CD4-positive, alpha-beta memory T cell (primary cell): ENCODE data around the gene PANK1. TPM values are rescaled to one million over a fixed set of nuclear protein-coding genes. Genes with fewer than 3 reads are reported as not detected.

Experiments used
- CTCF ChIA-PET: fragments of 350-600 bp; sonication (Branson Sonifier 250); formaldehyde crosslinking; loops from one replicate; lab custom pipeline; 2021; ENCODE audit warnings: inconsistent platforms; ENCODE audit not compliant: partially characterized antibody; lab: Charles Lee
- POLR2A ChIA-PET: fragments of 350-600 bp; sonication (Branson Sonifier 250); formaldehyde crosslinking; loops from one replicate; lab custom pipeline; 2021; ENCODE audit not compliant: partially characterized antibody; lab: Charles Lee
- DNase-seq, 5 donors: peaks; one replicate each; pipeline versions ENCODE4 v3.0.0 to v3.0.0-alpha.2; 2020 to 2022; ENCODE audit warnings: mixed read lengths in 1 of 5
- H3K27ac ChIP-seq: one replicate; pipeline ENCODE4 v1.7.0; 2013; ENCODE audit warnings: low read depth, low read length
- H3K27me3 ChIP-seq: 2 replicates; pipeline ENCODE4 v1.7.0; 2013; ENCODE audit warnings: mild to moderate bottlenecking, low read length, moderate library complexity; ENCODE audit not compliant: insufficient read depth
- H3K36me3 ChIP-seq: 2 replicates; pipeline ENCODE4 v1.7.0; 2013; ENCODE audit warnings: mild to moderate bottlenecking, low read length, moderate library complexity; ENCODE audit not compliant: insufficient read depth
- H3K4me1 ChIP-seq: 2 replicates; pipeline ENCODE4 v1.7.0; 2013; ENCODE audit warnings: mild to moderate bottlenecking, low read length, moderate library complexity; ENCODE audit not compliant: insufficient read depth
- H3K4me3 ChIP-seq, 2 donors: one replicate each; pipeline ENCODE4 v1.7.0; 2013; ENCODE audit warnings: low read length in 2 of 2, mild to moderate bottlenecking in 1 of 2
- H3K9me3 ChIP-seq, 2 donors: one replicate each; pipeline ENCODE4 v1.7.0; 2013; ENCODE audit warnings: low read length in 2 of 2, control low read depth in 1 of 2; ENCODE audit not compliant: control insufficient read depth in 1 of 2
- H3K27ac Mint-ChIP-seq, 7 donors: one replicate each; pipeline ENCODE4 v1.8.0; 2020 to 2021; ENCODE audit warnings: mixed read lengths in 7 of 7, mild to moderate bottlenecking in 6 of 7, inconsistent platforms in 3 of 7, moderate library complexity in 3 of 7
- H3K27me3 Mint-ChIP-seq, 2 donors: one replicate each; pipeline ENCODE4 v1.8.0; 2020 to 2021; ENCODE audit warnings: mixed read lengths in 2 of 2
- H3K36me3 Mint-ChIP-seq, 2 donors: one replicate each; pipeline ENCODE4 v1.8.0; 2020 to 2021; ENCODE audit warnings: mixed read lengths in 2 of 2, inconsistent platforms in 1 of 2, mild to moderate bottlenecking in 1 of 2
- H3K4me1 Mint-ChIP-seq, 4 donors: one replicate each; pipeline ENCODE4 v1.8.0; 2020 to 2021; ENCODE audit warnings: mixed read lengths in 4 of 4, mild to moderate bottlenecking in 1 of 4
- H3K4me3 Mint-ChIP-seq, 8 donors: one replicate each; pipeline ENCODE4 v1.8.0; 2020 to 2021; ENCODE audit warnings: mixed read lengths in 8 of 8, mild to moderate bottlenecking in 7 of 8, moderate library complexity in 6 of 8, inconsistent platforms in 3 of 8
- H3K9me3 Mint-ChIP-seq, 8 donors: one replicate each; pipeline ENCODE4 v1.8.0; 2020 to 2021; ENCODE audit warnings: mixed read lengths in 8 of 8, mild to moderate bottlenecking in 5 of 8, inconsistent platforms in 3 of 8, moderate library complexity in 1 of 8
- intact Hi-C: fragments of 100-400 bp; cut with micrococcal nuclease; formaldehyde crosslinking; loops from one replicate; pipeline ENCODE4 v1.15.1; 2023
- polyA plus RNA-seq, 2 donors: library from polyadenylated mRNA; unstranded; fragments of 300-500 nt; fragmentation: Illumina TruSeq; gene quantifications; one replicate each; pipeline ENCODE4 v1.2.3, GENCODE V29; 2021
- total RNA-seq, 2 experiments: library from RNA; stranded (reverse); gene quantifications; one replicate each; pipeline ENCODE4 v1.2.3, GENCODE V29; 2021

Gene PANK1
- total and polyA plus RNA-seq, 4 experiments from 2014 or later, result 1.6 to 4.5 (median 3.1) TPM

- H3K4me1 Mint-ChIP-seq, result no peaks in the 10 kb centered on the region
- intact Hi-C loops, result loop anchor here (10.0 kb wide), 2 partner anchors 542 to 632 kb away; no protein-coding TSS in a partner anchor
- H3K4me3 Mint-ChIP-seq, result no peak overlapping the region
- no peak overlapping the region for H3K4me3 ChIP-seq
- CTCF ChIA-PET, result interaction anchor here (1.0 kb wide), 1 partner anchor 316 kb away, joined by 3 read pairs; no protein-coding TSS in a partner anchor
- H3K27ac ChIP-seq, result no peak overlapping the region
- no peaks in the 10 kb centered on the region for H3K36me3 ChIP-seq
- no peak overlapping the region for H3K27ac Mint-ChIP-seq
- H3K27me3 Mint-ChIP-seq, result peaks cover 5 to 9% of the 10 kb centered on the region in 2 donors
- H3K9me3 Mint-ChIP-seq, result no peaks in the 10 kb centered on the region
- POLR2A ChIA-PET, result no interaction called here
- no peak for DNase-seq
- H3K27me3 ChIP-seq, result no peaks in the 10 kb centered on the region
- H3K9me3 ChIP-seq, result no peaks in the 10 kb centered on the region
- no peaks in the 10 kb centered on the region for H3K36me3 Mint-ChIP-seq
- H3K4me1 ChIP-seq, result no peaks in the 10 kb centered on the region
Measured at GRCh38 chr10:89566095-89566950, 78.7 kb downstream of the PANK1 start.

- no peaks in the 10 kb centered on the region for H3K36me3 Mint-ChIP-seq
- intact Hi-C loops, result loop anchor here (10.0 kb wide), 2 partner anchors 540 to 630 kb away; no protein-coding TSS in a partner anchor
- no peak for DNase-seq
- CTCF ChIA-PET, result interaction anchor here (0.9 to 1.5 kb wide), 11 partner anchors 9 to 349 kb away, joined by 3 to 8 read pairs (median 4); partner anchors contain the start of gene KIF20B
- Histone ChIP-seq H3K4me3 (no peak overlapping the region), H3K27me3 (no peaks in the 10 kb centered on the region), H3K4me1 (no peaks in the 10 kb centered on the region), H3K9me3 (no peaks in the 10 kb centered on the region), H3K27ac (no peak overlapping the region), H3K36me3 (no peaks in the 10 kb centered on the region)
- H3K27me3 Mint-ChIP-seq, result peaks cover 5 to 9% of the 10 kb centered on the region in 2 donors
- POLR2A ChIA-PET, result no interaction called here
- no peak overlapping the region for H3K27ac Mint-ChIP-seq
- H3K4me1 Mint-ChIP-seq, result no peaks in the 10 kb centered on the region
- H3K9me3 Mint-ChIP-seq, result no peaks in the 10 kb centered on the region
- no peak overlapping the region for H3K4me3 Mint-ChIP-seq
Measured at GRCh38 chr10:89565180-89565579, 79.9 kb downstream of the PANK1 start.

- no peaks in the 10 kb centered on the region for H3K9me3 ChIP-seq
- H3K36me3 Mint-ChIP-seq, result no peaks in the 10 kb centered on the region
- ChIA-PET CTCF (interaction anchor here (0.9 to 1.9 kb wide), 11 partner anchors 8 to 348 kb away, joined by 3 to 12 read pairs (median 4); partner anchors contain the start of gene KIF20B), POLR2A (no interaction called here)
- no peaks in the 10 kb centered on the region for H3K27me3 ChIP-seq
- H3K36me3 ChIP-seq, result no peaks in the 10 kb centered on the region
- H3K9me3 Mint-ChIP-seq, result no peaks in the 10 kb centered on the region
- no peak overlapping the region for H3K4me3 Mint-ChIP-seq
- peaks cover 8 to 11% of the 10 kb centered on the region in 2 donors for H3K27me3 Mint-ChIP-seq
- H3K4me1 Mint-ChIP-seq, result no peaks in the 10 kb centered on the region
- no peak overlapping the region for H3K4me3 ChIP-seq
- H3K27ac ChIP-seq, result no peak overlapping the region
- intact Hi-C loops, result loop anchor here (1.0 to 10.0 kb wide), 6 partner anchors 138 to 629 kb away; no protein-coding TSS in a partner anchor
- no peak overlapping the region for H3K27ac Mint-ChIP-seq
- DNase-seq, result peak in 4 of 5 donors; percentile 40 to 48 (median 44)
- H3K4me1 ChIP-seq, result no peaks in the 10 kb centered on the region
Measured at GRCh38 chr10:89563861-89564478, 81.1 kb downstream of the PANK1 start.

- Histone ChIP-seq H3K4me1 (no peaks in the 10 kb centered on the region), H3K36me3 (no peaks in the 10 kb centered on the region), H3K27ac (no peak overlapping the region), H3K27me3 (no peaks in the 10 kb centered on the region), H3K9me3 (no peaks in the 10 kb centered on the region), H3K4me3 (no peak overlapping the region)
- H3K4me1 Mint-ChIP-seq, result no peaks in the 10 kb centered on the region
- no peak overlapping the region for H3K4me3 Mint-ChIP-seq
- ChIA-PET POLR2A (no interaction called here), CTCF (interaction anchor here (1.0 to 1.9 kb wide), 9 partner anchors 8 to 350 kb away, joined by 3 to 12 read pairs (median 3); partner anchors contain the start of genes KIF20B and LIPA)
- intact Hi-C loops, result loop anchor here (5.0 to 10.0 kb wide), 3 partner anchors 196 to 629 kb away; no protein-coding TSS in a partner anchor
- H3K36me3 Mint-ChIP-seq, result no peaks in the 10 kb centered on the region
- peaks cover 12 to 16% of the 10 kb centered on the region in 2 donors for H3K27me3 Mint-ChIP-seq
- no peaks in the 10 kb centered on the region for H3K9me3 Mint-ChIP-seq
- DNase-seq, result no peak
- H3K27ac Mint-ChIP-seq, result no peak overlapping the region
Measured at GRCh38 chr10:89563311-89563710, 81.7 kb downstream of the PANK1 start.

- CTCF ChIA-PET, result interaction anchor here (0.8 to 1.1 kb wide), 2 partner anchors 8 to 33 kb away, joined by 3 read pairs; no protein-coding TSS in a partner anchor
- Mint-ChIP-seq H3K27me3 (peaks cover 10 to 17% of the 10 kb centered on the region in 2 donors), H3K4me1 (no peaks in the 10 kb centered on the region), H3K4me3 (no peak overlapping the region), H3K27ac (no peak overlapping the region), H3K36me3 (no peaks in the 10 kb centered on the region), H3K9me3 (no peaks in the 10 kb centered on the region)
- intact Hi-C loops, result no loop called here
- H3K27ac ChIP-seq, result no peak overlapping the region
- no peaks in the 10 kb centered on the region for H3K4me1 ChIP-seq
- H3K27me3 ChIP-seq, result no peaks in the 10 kb centered on the region
- no peaks in the 10 kb centered on the region for H3K9me3 ChIP-seq
- H3K36me3 ChIP-seq, result no peaks in the 10 kb centered on the region
- POLR2A ChIA-PET, result no interaction called here
- H3K4me3 ChIP-seq, result no peak overlapping the region
- DNase-seq, result no peak
Measured at GRCh38 chr10:89556600-89556999, 88.4 kb downstream of the PANK1 start.

GRCh38 chr10:89555688-89556445 is 89.2 kb downstream of the PANK1 start:
- no peaks in the 10 kb centered on the region for H3K4me1 ChIP-seq
- H3K27me3 Mint-ChIP-seq, result peaks cover 10 to 20% of the 10 kb centered on the region in 2 donors
- H3K9me3 ChIP-seq, result no peaks in the 10 kb centered on the region
- no peaks in the 10 kb centered on the region for H3K9me3 Mint-ChIP-seq
- H3K4me3 ChIP-seq, result no peak overlapping the region
- CTCF ChIA-PET, result interaction anchor here (0.8 to 1.1 kb wide), 2 partner anchors 9 to 32 kb away, joined by 3 read pairs; no protein-coding TSS in a partner anchor
- H3K4me1 Mint-ChIP-seq, result no peaks in the 10 kb centered on the region
- H3K36me3 ChIP-seq, result no peaks in the 10 kb centered on the region
- H3K27ac ChIP-seq, result no peak overlapping the region
- H3K4me3 Mint-ChIP-seq, result no peak overlapping the region
- H3K27me3 ChIP-seq, result no peaks in the 10 kb centered on the region
- intact Hi-C loops, result no loop called here
- DNase-seq, result no peak
- POLR2A ChIA-PET, result no interaction called here
- H3K27ac Mint-ChIP-seq, result no peak overlapping the region
- H3K36me3 Mint-ChIP-seq, result no peaks in the 10 kb centered on the region
